Thymus (tissue), 11 donors: ENCODE results near the gene NCKIPSD. TPM values are rescaled to one million over a fixed set of nuclear protein-coding genes. Genes with fewer than 3 reads are reported as not detected.

Experiments
- DNase-seq, 9 donors: peaks; one replicate each; pipeline ENCODE4 v3.0.0-alpha.2; 2013; ENCODE audit warnings: low spot score in 9 of 9, low read depth in 6 of 9, missing footprints in 1 of 9
- H3K27ac ChIP-seq, 2 donors: one replicate each; pipeline ENCODE4 v1.5.1; 2013; ENCODE audit warnings: control low read depth in 1 of 2, low read depth in 1 of 2, low read length in 1 of 2, mild to moderate bottlenecking in 1 of 2, moderate library complexity in 1 of 2
- H3K27me3 ChIP-seq, 2 donors: one replicate each; pipeline ENCODE4 v1.5.1; 2013; ENCODE audit warnings: low read length in 1 of 2; ENCODE audit not compliant: control insufficient read depth in 2 of 2, insufficient read depth in 1 of 2
- H3K36me3 ChIP-seq, 2 donors: one replicate each; pipeline ENCODE4 v1.5.1; 2013; ENCODE audit warnings: low read length in 1 of 2, mild to moderate bottlenecking in 1 of 2, moderate library complexity in 1 of 2; ENCODE audit not compliant: control insufficient read depth in 2 of 2, insufficient read depth in 2 of 2
- H3K4me1 ChIP-seq, 2 donors: one replicate each; pipeline ENCODE4 v1.5.1; 2013; ENCODE audit warnings: low read length in 2 of 2; ENCODE audit not compliant: control insufficient read depth in 2 of 2, insufficient read depth in 2 of 2
- H3K4me3 ChIP-seq, 2 donors: one replicate each; pipeline ENCODE4 v1.5.1; 2013; ENCODE audit warnings: low read length in 2 of 2, control low read depth in 1 of 2, mild to moderate bottlenecking in 1 of 2
- H3K9me3 ChIP-seq, 2 donors: one replicate each; pipeline ENCODE4 v1.5.1; 2013; ENCODE audit warnings: low read length in 1 of 2, mild to moderate bottlenecking in 1 of 2; ENCODE audit not compliant: control insufficient read depth in 2 of 2, insufficient read depth in 1 of 2
- WGBS: extraction: QIAGEN DNeasy Blood & Tissue Kit; methylation state at CpG from one replicate; pipeline ENCODE4 v1.1.7; 2013; 5-methylcytosine and 5-hydroxymethylcytosine counted together
- polyA plus RNA-seq: library from polyadenylated mRNA; stranded (reverse); fragments of 200-250 nt; gene quantifications from one replicate; pipeline ENCODE4 v1.2.3, GENCODE V29; 2013
- total RNA-seq: library from RNA; stranded (reverse); fragments of 120-200 nt; gene quantifications from one replicate; pipeline ENCODE4 v1.2.4, GENCODE V29; 2013
- donor health status: healthy.

The NCKIPSD gene
- total and polyA plus RNA-seq, 2 donors: 7.0 to 8.8 TPM

DNA sequence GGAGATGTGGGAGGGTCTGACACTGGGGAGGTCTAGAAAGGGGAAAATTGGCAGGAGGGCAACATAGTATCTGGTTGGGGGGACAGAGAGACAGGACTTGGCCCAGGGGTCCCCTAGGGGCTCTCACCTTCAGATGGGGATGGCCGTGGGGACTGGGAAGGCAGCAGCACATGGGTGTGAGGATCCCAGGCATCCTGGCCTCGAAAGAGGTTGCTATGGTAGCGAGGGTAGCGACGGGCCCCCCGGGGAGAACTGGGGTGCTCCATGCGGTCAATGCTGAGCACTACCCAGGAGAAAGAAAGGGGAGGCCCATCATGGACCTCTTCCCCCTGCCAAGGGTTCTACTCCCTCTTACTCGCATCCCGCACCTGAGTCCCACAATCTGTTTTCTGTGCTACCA is 38.0 kb downstream of the NCKIPSD start:
- H3K27me3 ChIP-seq: no peaks in the 10 kb centered on the region
- H3K9me3 ChIP-seq: no peaks in the 10 kb centered on the region
- H3K4me1 ChIP-seq: no peaks in the 10 kb centered on the region
- DNase-seq: no peak
- no peak overlapping the region for H3K4me3 ChIP-seq
- no peaks in the 10 kb centered on the region for H3K36me3 ChIP-seq
- H3K27ac ChIP-seq: no peak overlapping the region
- WGBS: 93% methylated on average over 9 of the region's 9 CpGs

DNA sequence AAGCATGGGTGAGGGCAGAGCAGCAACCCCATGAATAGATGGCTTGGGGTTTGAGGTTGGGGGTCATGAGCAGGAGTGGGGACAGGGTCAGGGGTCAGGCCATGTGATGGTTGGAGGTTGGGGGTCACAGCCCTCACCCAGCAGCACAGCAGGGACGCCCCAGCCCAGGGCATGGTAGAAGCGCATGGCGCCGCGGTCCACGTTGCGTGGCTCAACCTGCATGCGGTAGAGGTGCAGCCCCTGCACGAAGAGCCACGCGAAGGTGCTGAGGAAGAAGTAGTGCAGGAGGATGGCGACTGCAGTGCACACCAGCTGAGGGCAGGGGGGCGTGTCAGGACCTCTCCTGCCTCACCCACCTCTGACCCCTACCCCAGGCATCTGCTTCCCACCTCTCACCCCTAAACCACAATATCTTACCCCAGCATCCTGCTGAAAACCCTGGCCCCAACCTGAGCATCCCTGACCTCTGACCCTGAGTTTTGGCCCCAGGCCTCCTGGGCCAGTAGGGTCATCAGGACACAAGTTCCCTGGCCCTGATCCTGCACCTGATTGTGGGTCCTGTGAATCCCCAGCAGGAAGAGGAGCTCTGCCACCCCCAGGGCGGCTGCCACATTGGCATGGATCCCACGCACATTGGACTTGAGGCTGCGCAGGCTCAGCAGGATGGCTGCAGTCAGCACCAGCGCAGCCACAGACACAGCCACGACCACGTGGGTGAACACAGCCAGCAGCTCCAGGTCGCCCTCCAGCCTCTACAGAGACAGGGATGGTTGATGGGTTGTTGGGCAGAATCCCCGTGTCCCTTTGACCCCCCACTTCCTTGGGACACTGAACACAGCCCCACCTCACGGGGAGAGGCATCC is 40.6 kb downstream of the NCKIPSD start:
- Histone ChIP-seq H3K4me1 (no peaks in the 10 kb centered on the region), H3K27ac (no peak overlapping the region), H3K36me3 (no peaks in the 10 kb centered on the region), H3K9me3 (no peaks in the 10 kb centered on the region), H3K4me3 (no peak overlapping the region), H3K27me3 (no peaks in the 10 kb centered on the region)
- WGBS: 94% methylated on average over 22 of the region's 22 CpGs
- DNase-seq: no peak

DNA sequence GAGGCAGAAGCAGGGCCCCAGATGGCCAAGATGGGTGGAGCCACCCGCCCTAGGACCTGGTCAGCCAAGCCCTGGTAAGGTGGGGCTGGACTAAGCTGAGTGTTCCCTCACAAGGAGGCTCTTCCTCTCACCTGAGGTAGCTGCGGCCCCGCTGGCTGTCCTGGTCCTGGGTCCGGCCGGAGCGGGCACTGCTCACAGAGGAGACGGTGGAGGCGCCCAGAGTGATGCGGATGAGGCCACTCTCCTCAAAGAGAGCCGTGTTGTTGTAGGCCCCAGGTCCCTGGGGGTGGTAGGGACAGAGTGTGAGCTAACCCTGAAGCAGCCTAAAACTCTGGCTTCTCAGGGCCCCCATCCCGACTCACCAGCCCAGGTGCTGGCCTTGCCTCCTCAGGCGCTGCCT is 43.1 kb downstream of the NCKIPSD start:
- Histone ChIP-seq H3K4me1 (no peaks in the 10 kb centered on the region), H3K4me3 (no peak overlapping the region), H3K9me3 (no peaks in the 10 kb centered on the region), H3K27ac (no peak overlapping the region), H3K36me3 (no peaks in the 10 kb centered on the region), H3K27me3 (no peaks in the 10 kb centered on the region)
- WGBS: 97% methylated on average over 12 of the region's 12 CpGs
- no peak for DNase-seq

DNA sequence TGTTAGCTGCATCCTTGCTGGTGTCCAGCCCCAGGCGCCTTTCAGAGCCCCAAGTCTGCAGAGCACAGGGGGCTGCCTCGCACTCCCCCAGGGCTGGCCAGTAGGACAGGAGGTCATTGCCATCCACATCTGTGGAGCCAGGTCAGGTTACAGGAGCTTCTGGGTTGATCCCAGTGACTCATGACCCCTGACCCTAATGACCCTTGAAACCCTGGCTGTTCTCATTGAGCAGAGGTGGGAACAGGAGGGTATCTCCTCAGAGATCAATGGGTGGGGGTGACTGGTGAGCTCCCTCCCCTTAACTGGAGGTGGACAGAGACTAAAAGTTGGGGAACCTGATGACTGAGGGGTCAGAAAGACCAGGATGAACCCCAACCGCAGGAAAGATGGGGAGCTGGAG is 44.3 kb downstream of the NCKIPSD start:
- Histone ChIP-seq H3K36me3 (no peaks in the 10 kb centered on the region), H3K4me1 (peaks cover 0 to 4% of the 10 kb centered on the region in 2 donors), H3K9me3 (no peaks in the 10 kb centered on the region), H3K27me3 (no peaks in the 10 kb centered on the region), H3K4me3 (no peak overlapping the region), H3K27ac (no peak overlapping the region)
- 100% methylated on average over 3 of the region's 3 CpGs for WGBS
- no peak for DNase-seq

DNA sequence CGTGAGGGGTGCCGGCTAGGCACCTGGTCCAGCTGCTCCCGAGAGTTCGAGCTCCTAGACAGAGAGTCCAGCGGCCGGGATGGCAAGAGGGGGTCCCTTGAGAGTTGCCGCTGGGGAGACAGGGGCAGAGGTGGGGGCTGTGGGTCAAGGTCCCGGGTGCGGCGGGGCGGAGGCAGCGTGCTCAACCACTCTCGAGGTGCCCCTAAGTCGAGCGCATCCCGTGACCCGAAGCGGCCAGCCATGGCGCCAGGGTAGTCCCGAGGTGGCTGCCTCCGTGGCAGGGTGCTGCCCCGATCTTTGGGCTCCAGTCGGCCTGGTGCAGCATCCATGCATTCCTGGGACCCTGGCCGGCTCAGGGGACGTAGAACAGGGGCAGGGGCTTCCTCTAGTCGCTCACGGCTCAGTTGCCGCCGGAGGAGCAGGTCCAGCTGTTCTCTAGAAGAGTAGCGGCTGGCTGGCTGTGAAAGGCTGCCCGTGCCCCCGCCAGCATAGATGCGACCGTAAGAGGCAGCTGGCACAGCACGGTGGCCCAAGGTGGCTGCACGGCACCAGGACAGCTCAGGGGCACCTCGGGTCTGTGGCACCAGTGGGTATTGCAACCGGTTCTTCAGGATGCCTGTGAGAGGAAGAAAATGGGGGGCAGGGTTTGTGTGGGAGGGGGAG is 45.6 kb downstream of the NCKIPSD start:
- Histone ChIP-seq H3K9me3 (peaks cover 0 to 4% of the 10 kb centered on the region in 2 donors), H3K4me1 (peaks cover 0 to 12% of the 10 kb centered on the region in 2 donors), H3K27me3 (no peaks in the 10 kb centered on the region), H3K4me3 (no peak overlapping the region), H3K36me3 (no peaks in the 10 kb centered on the region), H3K27ac (no peak overlapping the region)
- 95% methylated on average over 38 of the region's 38 CpGs for WGBS
- no peak for DNase-seq

DNA sequence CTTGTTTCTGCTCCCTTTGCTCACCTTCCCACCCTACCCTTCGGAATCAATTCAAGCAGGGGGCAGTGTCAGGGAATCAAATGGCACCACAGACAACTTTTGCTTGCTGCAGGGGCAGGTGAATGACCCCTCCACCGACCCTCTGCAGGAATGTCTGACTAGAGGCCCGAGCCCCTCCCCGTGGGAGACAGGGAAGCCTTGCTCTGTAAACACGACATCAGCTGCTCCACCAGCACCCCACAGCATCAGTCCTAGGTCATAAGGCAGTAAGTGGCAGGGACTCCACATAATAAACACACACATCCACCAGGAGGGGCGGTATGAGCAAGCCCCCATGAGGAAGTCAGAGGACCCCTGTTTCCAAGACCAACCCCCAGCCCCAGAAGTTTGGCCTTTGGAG is 48.4 kb downstream of the NCKIPSD start:
- Histone ChIP-seq H3K4me1 (peaks cover 0 to 20% of the 10 kb centered on the region in 2 donors), H3K36me3 (peaks cover 0 to 5% of the 10 kb centered on the region in 2 donors), H3K27me3 (no peaks in the 10 kb centered on the region), H3K4me3 (no peak overlapping the region), H3K9me3 (peaks cover 0 to 4% of the 10 kb centered on the region in 2 donors), H3K27ac (no peak overlapping the region)
- DNase-seq: no peak
- 89% methylated on average over 6 of the region's 6 CpGs for WGBS

DNA sequence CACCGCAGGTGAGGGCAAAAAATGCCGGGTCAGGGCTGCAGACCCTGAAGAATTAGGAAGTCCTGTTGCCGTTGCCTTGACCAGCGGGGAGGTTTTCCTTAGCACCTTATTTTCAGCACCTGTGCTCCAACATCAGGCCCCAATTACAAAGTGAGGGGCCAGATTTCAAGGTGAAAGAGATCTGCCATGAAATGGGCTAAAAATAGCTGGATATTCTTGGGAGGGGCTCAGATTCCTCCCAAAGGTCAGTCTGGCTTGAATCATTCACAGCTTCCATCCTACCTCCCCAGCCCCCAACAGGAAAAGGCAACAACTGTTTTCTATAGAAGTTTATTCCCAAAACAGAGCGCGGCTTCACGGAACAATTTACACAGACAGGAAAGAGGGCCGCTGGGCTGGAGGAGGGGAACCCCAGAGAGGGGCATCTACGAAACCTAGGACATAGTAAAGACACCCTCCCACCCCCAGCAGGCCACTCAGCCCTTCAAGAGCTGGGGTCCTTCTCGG is 49.5 kb downstream of the NCKIPSD start:
- 49% methylated on average over 10 of the region's 10 CpGs for WGBS
- Histone ChIP-seq H3K4me1 (peaks cover 0 to 20% of the 10 kb centered on the region in 2 donors), H3K27ac (no peak overlapping the region), H3K36me3 (peaks cover 0 to 8% of the 10 kb centered on the region in 2 donors), H3K27me3 (no peaks in the 10 kb centered on the region), H3K4me3 (peak overlapping the region; percentile 70 to 76), H3K9me3 (peaks cover 0 to 4% of the 10 kb centered on the region in 2 donors)
- no peak for DNase-seq

DNA sequence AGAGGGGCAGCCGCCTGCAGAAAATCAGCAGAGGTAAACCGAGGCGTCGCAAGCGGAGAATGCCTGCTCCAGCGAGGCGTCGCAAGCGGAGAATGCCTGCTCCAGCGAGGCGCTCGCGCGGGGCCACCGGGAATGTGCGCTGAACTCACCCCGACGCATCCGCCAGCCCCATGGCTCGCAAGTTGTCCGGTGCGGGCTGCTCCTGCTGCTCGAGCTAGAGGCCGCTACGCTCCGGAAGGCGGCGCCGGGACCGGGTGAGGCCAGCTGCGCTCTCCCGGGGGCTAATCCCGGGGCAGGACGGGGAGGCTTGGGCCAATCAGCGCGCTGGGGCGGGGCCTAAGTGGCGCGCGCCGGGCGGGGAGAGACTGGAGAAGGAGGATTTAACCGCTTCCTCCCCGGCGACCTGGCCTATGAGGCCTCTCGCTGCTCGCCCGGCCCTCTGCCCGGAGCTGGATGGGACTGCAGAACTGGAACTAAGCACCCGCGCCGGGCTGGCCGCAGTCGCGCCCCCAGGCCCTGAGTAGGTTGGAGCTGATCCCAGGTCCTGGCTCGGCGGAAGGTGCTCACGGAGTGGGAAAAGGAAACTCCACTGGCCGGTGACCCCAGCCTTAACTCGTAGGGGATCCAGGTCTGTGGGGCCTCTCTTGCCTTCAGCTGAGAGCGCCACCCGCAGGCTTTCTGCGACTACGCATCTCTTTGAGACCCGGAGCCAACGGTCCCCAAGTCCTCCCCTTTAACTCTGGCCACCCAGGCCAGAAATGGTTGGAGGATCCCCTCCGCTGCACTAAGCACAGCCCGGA is 50.3 kb downstream of the NCKIPSD start, which contains the start of gene SLC26A6:
SLC26A6 (minus strand) TSS at position 240 of the 800 bp plus-strand sequence; CDS start at position 172, 68 bp downstream.
- peaks cover 0 to 4% of the 10 kb centered on the region in 2 donors for H3K9me3 ChIP-seq
- DNase-seq: peak; percentile 74 to 96 (median 92)
- peaks cover 0 to 10% of the 10 kb centered on the region in 2 donors for H3K36me3 ChIP-seq
- no peaks in the 10 kb centered on the region for H3K27me3 ChIP-seq
- H3K27ac ChIP-seq: peak within 1 kb of the TSS; percentile 18 to 59
- peak within 1 kb of the TSS; percentile 70 to 76 for H3K4me3 ChIP-seq
- under 1% methylated on average over 68 of the region's 68 CpGs for WGBS
- H3K4me1 ChIP-seq: peaks cover 0 to 20% of the 10 kb centered on the region in 2 donors
